Measurements from ENCODE around the gene KLHDC3.

Gene KLHDC3

GRCh38 chr6:43024436-43024835, 10.4 kb downstream of the KLHDC3 start:
- WGBS, 2 donors (ENCODE audit: extremely low coverage in 2 of 2, insufficient read length in 2 of 2, insufficient replicate concordance in 1 of 2), result no CpG with 5 or more reads among the region's 2 CpGs
- H3K9me3 ChIP-seq (replicated peaks in 1 of 2; ENCODE audit: control insufficient read depth in 2 of 2, insufficient read depth in 1 of 2, low read depth in 1 of 2, low read length in 2 of 2), result peaks cover 0 to 2% of the 10 kb centered on the region in 2 donors
- no peak overlapping the region for H3K14ac ChIP-seq (ENCODE audit: low read length)
- no peak overlapping the region for H2AK5ac ChIP-seq (ENCODE audit: low read depth, low read length)
- no peak overlapping the region for H2AFZ ChIP-seq (ENCODE audit: low read length)
- H3K9ac ChIP-seq (ENCODE audit: low read depth, low read length, poor library complexity), result no peak overlapping the region
- H3K36me3 ChIP-seq (replicated peaks in 1 of 2; ENCODE audit: control insufficient read depth in 2 of 2, insufficient read depth in 2 of 2, low read length in 2 of 2), result peaks cover 36 to 77% of the 10 kb centered on the region in 2 donors
- H3K27me3 ChIP-seq (ENCODE audit: control insufficient read depth in 3 of 3, insufficient read depth in 3 of 3, low read depth in 1 of 3, low read length in 3 of 3), result no peaks in the 10 kb centered on the region
- no peak overlapping the region for H2BK12ac ChIP-seq (ENCODE audit: low read length)
- H3K4ac ChIP-seq (ENCODE audit: low read length), result no peak overlapping the region
- DNase-seq (ENCODE audit: low spot score), result no peak
- no peak overlapping the region for H2BK5ac ChIP-seq (ENCODE audit: low read length)
- no peak overlapping the region for H3K23ac ChIP-seq (ENCODE audit: low read depth, low read length, poor library complexity)
- H4K8ac ChIP-seq (ENCODE audit: low read depth, low read length), result no peak overlapping the region
- H3K27ac ChIP-seq (replicated peaks; ENCODE audit: low read length), result no peak overlapping the region
- H2BK120ac ChIP-seq (ENCODE audit: low read depth, low read length), result no peak overlapping the region
- H3K4me2 ChIP-seq (ENCODE audit: insufficient read depth, low read length, poor library complexity, severe bottlenecking), result no peak overlapping the region
- no peak overlapping the region for H3K18ac ChIP-seq (ENCODE audit: low read length)
- H3K4me3 ChIP-seq (ENCODE audit: low read length in 2 of 2), result no peak overlapping the region
- no peak overlapping the region for H2BK15ac ChIP-seq (ENCODE audit: low read length)
- H4K91ac ChIP-seq (ENCODE audit: low read depth, low read length, poor library complexity), result no peak overlapping the region
- H3K79me1 ChIP-seq (ENCODE audit: low read depth, low read length), result peaks cover 3% of the 10 kb centered on the region
- H3K4me1 ChIP-seq (ENCODE audit: control insufficient read depth in 2 of 2, insufficient read depth in 1 of 2, low read depth in 1 of 2, low read length in 2 of 2), result peaks cover 5% of the 10 kb centered on the region in 2 donors

GRCh38 chr6:43026365-43026764, 12.3 kb downstream of the KLHDC3 start:
- no peak overlapping the region for H2AK5ac ChIP-seq (ENCODE audit: low read depth, low read length)
- no CpG with 5 or more reads among the region's 5 CpGs for WGBS, 2 donors (ENCODE audit: extremely low coverage in 2 of 2, insufficient read length in 2 of 2, insufficient replicate concordance in 1 of 2)

GRCh38 chr6:43029120-43029519, 15.1 kb downstream of the KLHDC3 start:
- Histone ChIP-seq H4K8ac (ENCODE audit: low read depth, low read length) (no peak overlapping the region), H3K27me3 (ENCODE audit: control insufficient read depth in 3 of 3, insufficient read depth in 3 of 3, low read depth in 1 of 3, low read length in 3 of 3) (no peaks in the 10 kb centered on the region), H3K4me2 (ENCODE audit: insufficient read depth, low read length, poor library complexity, severe bottlenecking) (no peak overlapping the region), H3K27ac (replicated peaks; ENCODE audit: low read length) (no peak overlapping the region), H2BK15ac (ENCODE audit: low read length) (no peak overlapping the region), H2AFZ (ENCODE audit: low read length) (no peak overlapping the region), H3K4ac (ENCODE audit: low read length) (no peak overlapping the region), H4K91ac (ENCODE audit: low read depth, low read length, poor library complexity) (no peak overlapping the region), H3K36me3 (replicated peaks in 1 of 2; ENCODE audit: control insufficient read depth in 2 of 2, insufficient read depth in 2 of 2, low read length in 2 of 2) (peaks cover 43 to 88% of the 10 kb centered on the region in 2 donors), H2BK5ac (ENCODE audit: low read length) (no peak overlapping the region), H3K9me3 (replicated peaks in 1 of 2; ENCODE audit: control insufficient read depth in 2 of 2, insufficient read depth in 1 of 2, low read depth in 1 of 2, low read length in 2 of 2) (no peaks in the 10 kb centered on the region), H3K14ac (ENCODE audit: low read length) (no peak overlapping the region), H3K4me1 (ENCODE audit: control insufficient read depth in 2 of 2, insufficient read depth in 1 of 2, low read depth in 1 of 2, low read length in 2 of 2) (no peaks in the 10 kb centered on the region), H2BK12ac (ENCODE audit: low read length) (no peak overlapping the region), H2BK120ac (ENCODE audit: low read depth, low read length) (no peak overlapping the region), H3K79me1 (ENCODE audit: low read depth, low read length) (no peaks in the 10 kb centered on the region), H2AK5ac (ENCODE audit: low read depth, low read length) (no peak overlapping the region), H3K23ac (ENCODE audit: low read depth, low read length, poor library complexity) (no peak overlapping the region), H3K9ac (ENCODE audit: low read depth, low read length, poor library complexity) (no peak overlapping the region), H3K4me3 (ENCODE audit: low read length in 2 of 2) (no peak overlapping the region), H3K18ac (ENCODE audit: low read length) (no peak overlapping the region)
- no CpG with 5 or more reads among the region's 9 CpGs for WGBS, 2 donors (ENCODE audit: extremely low coverage in 2 of 2, insufficient read length in 2 of 2, insufficient replicate concordance in 1 of 2)
- no peak for DNase-seq (ENCODE audit: low spot score)

More at GRCh38 chr6:43026365-43026764, 12.3 kb downstream of the KLHDC3 start:
- Histone ChIP-seq H3K4me1 (ENCODE audit: control insufficient read depth in 2 of 2, insufficient read depth in 1 of 2, low read depth in 1 of 2, low read length in 2 of 2) (no peaks in the 10 kb centered on the region), H2BK5ac (ENCODE audit: low read length) (no peak overlapping the region), H2BK120ac (ENCODE audit: low read depth, low read length) (no peak overlapping the region), H2AFZ (ENCODE audit: low read length) (no peak overlapping the region), H3K36me3 (replicated peaks in 1 of 2; ENCODE audit: control insufficient read depth in 2 of 2, insufficient read depth in 2 of 2, low read length in 2 of 2) (peaks cover 40 to 75% of the 10 kb centered on the region in 2 donors), H3K14ac (ENCODE audit: low read length) (no peak overlapping the region), H3K9ac (ENCODE audit: low read depth, low read length, poor library complexity) (no peak overlapping the region), H3K79me1 (ENCODE audit: low read depth, low read length) (peaks cover 3% of the 10 kb centered on the region), H3K4me3 (ENCODE audit: low read length in 2 of 2) (no peak overlapping the region), H3K27ac (replicated peaks; ENCODE audit: low read length) (no peak overlapping the region), H3K27me3 (ENCODE audit: control insufficient read depth in 3 of 3, insufficient read depth in 3 of 3, low read depth in 1 of 3, low read length in 3 of 3) (no peaks in the 10 kb centered on the region), H3K18ac (ENCODE audit: low read length) (no peak overlapping the region), H4K8ac (ENCODE audit: low read depth, low read length) (no peak overlapping the region), H3K4ac (ENCODE audit: low read length) (no peak overlapping the region), H2BK15ac (ENCODE audit: low read length) (no peak overlapping the region), H4K91ac (ENCODE audit: low read depth, low read length, poor library complexity) (no peak overlapping the region), H3K9me3 (replicated peaks in 1 of 2; ENCODE audit: control insufficient read depth in 2 of 2, insufficient read depth in 1 of 2, low read depth in 1 of 2, low read length in 2 of 2) (peaks cover 0 to 2% of the 10 kb centered on the region in 2 donors), H2BK12ac (ENCODE audit: low read length) (no peak overlapping the region), H3K23ac (ENCODE audit: low read depth, low read length, poor library complexity) (no peak overlapping the region), H3K4me2 (ENCODE audit: insufficient read depth, low read length, poor library complexity, severe bottlenecking) (no peak overlapping the region)
- no peak for DNase-seq (ENCODE audit: low spot score)

- no peak overlapping the region for H4K8ac ChIP-seq (ENCODE audit: low read depth, low read length)
- peaks cover 38 to 82% of the 10 kb centered on the region in 2 donors for H3K36me3 ChIP-seq (replicated peaks in 1 of 2; ENCODE audit: control insufficient read depth in 2 of 2, insufficient read depth in 2 of 2, low read length in 2 of 2)
- H2BK5ac ChIP-seq (ENCODE audit: low read length), result no peak overlapping the region
- H3K4me1 ChIP-seq (ENCODE audit: control insufficient read depth in 2 of 2, insufficient read depth in 1 of 2, low read depth in 1 of 2, low read length in 2 of 2), result peaks cover 0 to 3% of the 10 kb centered on the region in 2 donors
- no peak overlapping the region for H3K4me3 ChIP-seq (ENCODE audit: low read length in 2 of 2)
- peaks cover 3% of the 10 kb centered on the region for H3K79me1 ChIP-seq (ENCODE audit: low read depth, low read length)
- no peak for DNase-seq (ENCODE audit: low spot score)
- H3K9ac ChIP-seq (ENCODE audit: low read depth, low read length, poor library complexity), result no peak overlapping the region
- no peaks in the 10 kb centered on the region for H3K9me3 ChIP-seq (replicated peaks in 1 of 2; ENCODE audit: control insufficient read depth in 2 of 2, insufficient read depth in 1 of 2, low read depth in 1 of 2, low read length in 2 of 2)
- H3K23ac ChIP-seq (ENCODE audit: low read depth, low read length, poor library complexity), result no peak overlapping the region
- no peak overlapping the region for H3K27ac ChIP-seq (replicated peaks; ENCODE audit: low read length)
- H3K14ac ChIP-seq (ENCODE audit: low read length), result no peak overlapping the region
- H2BK15ac ChIP-seq (ENCODE audit: low read length), result no peak overlapping the region
- H3K18ac ChIP-seq (ENCODE audit: low read length), result no peak overlapping the region
- no peak overlapping the region for H2AFZ ChIP-seq (ENCODE audit: low read length)
- H4K91ac ChIP-seq (ENCODE audit: low read depth, low read length, poor library complexity), result no peak overlapping the region
- no peak overlapping the region for H3K4ac ChIP-seq (ENCODE audit: low read length)
- no peak overlapping the region for H2BK120ac ChIP-seq (ENCODE audit: low read depth, low read length)
- no CpG with 5 or more reads among the region's 4 CpGs for WGBS, 2 donors (ENCODE audit: extremely low coverage in 2 of 2, insufficient read length in 2 of 2, insufficient replicate concordance in 1 of 2)
- no peak overlapping the region for H2AK5ac ChIP-seq (ENCODE audit: low read depth, low read length)
- no peak overlapping the region for H3K4me2 ChIP-seq (ENCODE audit: insufficient read depth, low read length, poor library complexity, severe bottlenecking)
- no peaks in the 10 kb centered on the region for H3K27me3 ChIP-seq (ENCODE audit: control insufficient read depth in 3 of 3, insufficient read depth in 3 of 3, low read depth in 1 of 3, low read length in 3 of 3)
- no peak overlapping the region for H2BK12ac ChIP-seq (ENCODE audit: low read length)
These were observed 18.3 kb downstream of the KLHDC3 start for GRCh38 chr6:43032326-43032725.

Measured in neuronal stem cell (in vitro differentiated cells).